GM18951 (cell line): Measurements from ENCODE around the gene EVA1C.
"Not testable (repeated sequence)": the region's sequence is repeated elsewhere in the genome, so short reads cannot be mapped to it uniquely, and the experiment has no call there.

Experiments used
- POLR2A ChIP-seq: IDR thresholded peaks from 4 replicates; pipeline ENCODE4 v1.6.1; 2011; ENCODE audit warnings: mild to moderate bottlenecking; ENCODE audit not compliant: insufficient read length, insufficient read depth; ENCODE audit errors: extremely low read depth
- in situ Hi-C: fragments of 300-500 bp; cut with MboI; formaldehyde crosslinking; loops from one replicate; pipeline ENCODE4 v1.12.0; 2022; ENCODE audit warnings: low sequenced_read_pairs, mixed read lengths, inconsistent platforms; ENCODE audit not compliant: unreplicated experiment

The EVA1C gene

DNA sequence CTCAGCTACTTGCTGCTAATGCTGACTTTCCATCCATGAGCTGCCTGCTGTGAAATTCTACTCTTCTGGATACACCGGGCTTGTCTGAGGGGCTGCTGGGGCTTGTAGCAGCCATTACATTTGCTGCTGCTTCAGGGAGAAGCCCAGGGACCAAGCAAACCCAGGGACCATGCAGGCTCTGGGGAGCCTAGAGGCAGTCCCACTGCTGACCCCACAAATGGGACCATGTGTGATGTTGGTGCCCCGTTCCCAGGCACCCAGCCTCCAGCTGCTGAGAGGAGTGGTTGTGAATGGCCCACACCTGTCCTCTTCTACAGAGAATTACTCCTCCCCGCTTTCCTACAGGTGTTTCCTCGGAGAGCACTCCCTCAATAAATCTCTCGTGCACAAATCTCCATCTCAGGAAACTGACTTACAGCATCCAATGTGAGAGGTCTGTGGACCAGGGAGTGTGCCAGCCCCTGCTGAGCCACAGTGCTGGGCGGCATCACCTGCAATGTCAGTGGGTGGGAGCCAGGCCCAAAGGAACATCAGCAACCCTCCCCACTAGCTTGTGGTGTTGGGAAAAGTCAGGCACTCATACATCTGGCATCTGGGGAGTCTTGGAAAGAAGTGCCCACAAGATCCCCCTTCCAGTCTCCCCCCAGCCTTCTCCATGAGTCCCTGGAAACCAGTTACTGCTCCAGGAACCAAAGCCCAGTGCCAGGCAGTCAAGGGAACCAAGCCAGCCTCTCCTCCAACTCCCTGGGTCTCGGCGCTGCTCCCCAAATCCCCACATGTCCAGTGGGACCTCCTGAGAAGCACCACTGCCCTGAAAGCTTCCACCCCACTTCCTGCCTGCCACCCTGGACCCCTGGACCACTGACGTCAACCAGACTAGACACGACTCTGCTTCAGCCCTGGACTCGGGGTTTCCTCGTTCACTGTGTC lies 107.7 kb downstream of the EVA1C start:
- in situ Hi-C loops = no loop called here

GRCh38 chr21:32520875-32521735 lies 108.6 kb downstream of the EVA1C start:
- TF ChIP-seq POLR2A = no peak
- in situ Hi-C loops = no loop called here

More for the DNA sequence above, 107.7 kb downstream of the EVA1C start:
- no peak for TF ChIP-seq POLR2A

DNA sequence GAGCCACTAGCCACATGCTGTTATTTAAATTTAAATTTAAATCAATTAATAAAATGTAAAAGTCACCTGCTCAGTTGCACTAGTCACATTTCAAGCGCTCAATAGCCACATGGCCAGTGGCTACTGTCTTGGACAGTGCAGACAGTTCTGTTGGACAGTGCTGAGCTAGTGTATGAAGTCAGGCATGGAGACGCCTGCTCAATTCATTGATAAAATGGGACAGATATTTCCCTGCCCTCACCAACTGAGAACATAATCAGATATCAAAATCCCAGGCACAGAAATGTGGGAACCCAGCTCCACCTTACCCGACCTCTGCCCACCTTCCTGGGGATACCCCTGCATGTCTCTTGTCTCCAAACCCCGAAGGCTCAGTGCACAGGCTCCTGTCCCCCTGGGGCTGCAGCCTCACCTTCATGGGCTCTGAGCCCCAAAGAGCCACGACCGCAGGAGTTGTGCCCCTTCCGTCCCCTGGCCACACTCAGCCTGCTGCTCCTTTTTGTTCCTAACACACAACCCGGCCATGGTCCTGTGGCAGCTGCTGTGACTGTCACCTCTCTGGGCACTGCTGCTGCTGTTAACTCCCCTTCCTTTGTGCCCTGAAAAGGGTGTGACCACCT lies 109.3 kb downstream of the EVA1C start:
- in situ Hi-C loops = no loop called here
- no peak for TF ChIP-seq POLR2A

GRCh38 chr21:32523463-32523862 lies 111.0 kb downstream of the EVA1C start:
- in situ Hi-C loops = no loop called here
- TF ChIP-seq POLR2A = no peak

GRCh38 chr21:32523988-32524719 lies 111.6 kb downstream of the EVA1C start:
- in situ Hi-C loops = no loop called here
- no peak for TF ChIP-seq POLR2A

GRCh38 chr21:32525282-32525681 lies 112.8 kb downstream of the EVA1C start:
- TF ChIP-seq POLR2A = no peak
- in situ Hi-C loops = no loop called here

- in situ Hi-C loops = no loop called here
- TF ChIP-seq POLR2A = no peak
Observed at GRCh38 chr21:32529679-32530078, 117.2 kb downstream of the EVA1C start.

DNA sequence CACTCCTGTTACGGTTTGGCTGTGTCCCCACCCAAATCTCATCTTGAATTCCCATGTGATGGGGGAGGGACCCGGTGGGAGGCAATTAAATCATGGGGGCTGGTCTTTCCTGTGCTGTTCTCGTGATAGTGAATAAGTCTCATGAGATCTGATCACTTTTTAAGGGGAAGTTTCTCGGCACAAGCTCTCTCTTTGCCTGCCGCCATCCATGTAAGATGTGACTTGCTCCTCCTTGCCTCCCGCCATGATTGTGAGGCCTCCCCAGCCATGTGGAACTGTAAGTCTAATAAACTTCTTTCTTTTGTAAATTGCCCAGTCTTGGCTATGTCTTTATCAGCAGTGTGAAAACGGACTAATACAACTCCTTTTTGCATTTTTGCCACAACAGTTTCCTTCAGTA lies 118.3 kb downstream of the EVA1C start:
- in situ Hi-C loops = not testable (repeated sequence)

DNA sequence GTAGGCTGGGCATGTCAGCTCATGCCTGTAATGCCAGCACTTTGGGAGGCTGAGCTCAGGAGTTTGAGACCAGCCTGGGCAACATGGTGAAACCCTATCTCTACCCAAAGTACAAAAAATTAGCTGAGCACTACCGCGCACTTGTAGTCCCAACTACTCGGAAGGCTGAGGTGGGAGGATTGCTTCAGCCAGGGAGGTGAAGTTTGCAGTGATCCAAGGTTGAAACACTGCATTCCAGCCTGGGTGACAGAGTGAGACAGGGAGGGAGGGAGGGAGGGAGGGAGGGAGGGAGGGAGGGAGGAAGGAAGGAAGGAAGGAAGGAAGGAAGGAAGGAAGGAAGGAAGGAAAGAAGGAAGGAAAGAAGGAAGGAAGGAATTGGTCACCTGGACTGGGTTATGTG lies 119.1 kb downstream of the EVA1C start:
- in situ Hi-C loops = not testable (repeated sequence)

DNA sequence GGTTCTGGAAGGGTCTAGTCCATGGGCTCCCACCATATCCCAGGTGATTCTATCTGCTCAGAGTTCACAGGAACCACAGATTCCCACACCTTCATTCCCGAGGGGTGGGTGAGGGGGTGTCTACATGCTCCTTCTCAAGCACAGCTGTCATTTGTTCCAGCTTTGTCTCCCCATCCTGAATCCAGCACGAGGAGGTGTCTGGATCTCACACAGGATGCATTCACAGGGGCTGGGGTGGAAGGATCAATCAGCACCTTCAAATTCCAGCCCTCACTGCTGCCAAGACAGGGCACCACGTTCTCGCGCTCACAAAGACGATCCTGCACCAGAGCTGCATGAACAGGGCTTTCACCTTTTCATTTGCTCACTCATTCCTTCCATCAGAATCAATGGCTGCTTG lies 120.1 kb downstream of the EVA1C start:
- in situ Hi-C loops = no loop called here
- TF ChIP-seq POLR2A = no peak

- no peak for TF ChIP-seq POLR2A
- in situ Hi-C loops = no loop called here
Observed at GRCh38 chr21:32533053-32533452, 120.5 kb downstream of the EVA1C start.

GRCh38 chr21:32533611-32534010 lies 121.1 kb downstream of the EVA1C start:
- TF ChIP-seq POLR2A = no peak
- in situ Hi-C loops = no loop called here

DNA sequence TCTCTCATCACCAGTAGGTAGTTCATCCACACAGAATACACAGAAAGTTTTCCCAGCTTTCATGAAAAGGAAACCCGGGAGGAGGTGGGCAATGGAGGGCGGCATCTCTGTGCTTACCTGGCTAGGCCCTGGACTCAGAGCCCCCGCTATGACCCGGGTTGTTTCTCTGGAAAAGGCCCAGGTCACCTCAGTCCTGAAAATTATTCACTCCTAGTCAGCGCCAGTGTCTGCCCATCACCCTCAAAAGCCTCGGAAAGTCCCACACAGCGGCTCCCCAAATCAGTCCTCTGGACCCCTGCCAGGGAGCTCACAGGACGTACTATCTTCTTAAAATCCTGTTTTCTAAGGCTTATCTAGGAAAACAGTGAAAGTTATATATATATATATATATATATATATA lies 121.6 kb downstream of the EVA1C start:
- in situ Hi-C loops = no loop called here
- TF ChIP-seq POLR2A = no peak
